Stimulated activated naive CD8-positive, alpha-beta T cell treated with anti-CD3 and anti-CD28 coated beads, Interleukin-15, Interleukin-2, amounts not matched to agents 100 ng/mL and 50 ng/mL, for 24 hours (primary cell): Measurements from ENCODE around the gene FOXN4.

Experiments used
- H3K27ac Mint-ChIP-seq: one replicate; pipeline ENCODE4 v1.8.0; 2021; ENCODE audit warnings: mild to moderate bottlenecking, mixed read lengths
- H3K27me3 Mint-ChIP-seq: one replicate; pipeline ENCODE4 v1.8.0; 2021; ENCODE audit warnings: mixed read lengths
- H3K36me3 Mint-ChIP-seq: one replicate; pipeline ENCODE4 v1.8.0; 2021; ENCODE audit warnings: low read depth, mixed read lengths
- H3K4me1 Mint-ChIP-seq: one replicate; pipeline ENCODE4 v1.8.0; 2021; ENCODE audit warnings: low read depth, mixed read lengths
- H3K4me3 Mint-ChIP-seq: one replicate; pipeline ENCODE4 v1.8.0; 2021; ENCODE audit warnings: mild to moderate bottlenecking, mixed read lengths
- H3K9me3 Mint-ChIP-seq: one replicate; pipeline ENCODE4 v1.8.0; 2021; ENCODE audit warnings: mixed read lengths

FOXN4 gene

DNA sequence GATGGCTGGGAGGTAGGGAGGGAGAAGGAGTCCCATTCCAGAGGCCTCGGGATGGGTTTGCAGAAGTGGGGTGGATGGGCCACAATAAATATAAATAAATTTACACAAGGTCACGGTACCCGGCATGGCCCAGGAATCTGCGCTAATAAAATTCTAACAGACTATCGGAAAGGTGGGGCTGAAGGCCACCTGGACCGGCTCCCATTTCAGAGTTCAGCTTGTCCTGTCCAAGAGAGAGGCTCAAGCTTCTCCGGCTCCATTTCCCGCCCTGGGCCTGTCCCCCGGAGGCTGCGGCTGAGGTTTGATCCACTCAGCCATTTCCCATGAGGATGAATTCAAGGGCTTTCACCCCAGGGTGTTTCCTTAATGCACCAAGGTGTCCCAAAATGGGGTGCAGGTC, 30.2 kb downstream of the FOXN4 start:
- no peak overlapping the region for H3K27ac Mint-ChIP-seq
- no peaks in the 10 kb centered on the region for H3K27me3 Mint-ChIP-seq
- H3K4me1 Mint-ChIP-seq: no peaks in the 10 kb centered on the region
- H3K4me3 Mint-ChIP-seq: no peak overlapping the region
- no peaks in the 10 kb centered on the region for H3K36me3 Mint-ChIP-seq
- no peaks in the 10 kb centered on the region for H3K9me3 Mint-ChIP-seq

DNA sequence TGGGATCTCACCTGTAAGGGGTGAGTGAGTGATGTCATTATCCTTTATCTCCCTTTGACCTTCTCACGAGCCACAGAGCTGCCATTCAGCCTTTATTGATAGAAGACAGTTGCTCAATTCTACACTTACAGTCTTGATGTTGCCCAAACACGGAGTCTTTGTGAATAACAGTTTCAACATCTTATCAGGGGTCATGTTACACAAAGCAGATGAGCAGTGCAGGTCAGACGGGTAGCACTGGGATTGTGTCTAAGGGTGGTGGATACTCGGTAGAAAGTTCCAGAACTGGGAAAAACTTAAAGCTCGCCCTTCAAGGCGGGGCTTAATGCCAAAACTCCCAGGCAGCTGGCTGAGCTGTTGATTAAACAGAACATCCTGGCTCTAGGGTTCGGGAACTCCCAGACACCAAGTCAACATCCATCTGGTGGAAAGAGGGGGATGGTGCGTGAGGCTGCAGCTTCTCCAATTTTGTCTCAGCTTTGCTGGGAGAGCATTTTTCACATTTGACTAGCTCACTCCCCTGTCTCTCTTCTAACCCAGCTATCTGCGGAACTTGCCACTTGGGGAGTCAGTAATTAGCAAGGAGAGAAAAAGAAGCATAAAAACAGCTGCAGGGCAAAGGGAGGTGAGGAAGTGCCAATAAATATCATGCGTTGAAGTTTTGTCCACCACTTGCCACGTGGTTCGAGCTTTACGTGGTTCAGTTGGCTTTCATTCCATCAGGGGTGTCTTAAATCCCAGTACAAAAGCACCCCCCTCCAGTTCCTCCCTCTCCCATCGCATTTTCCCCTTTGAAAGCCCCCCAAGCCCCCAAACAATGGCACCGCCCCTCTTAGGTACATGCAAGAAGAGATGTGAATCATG, 31.0 kb downstream of the FOXN4 start:
- no peaks in the 10 kb centered on the region for H3K4me1 Mint-ChIP-seq
- peaks cover 5% of the 10 kb centered on the region for H3K27me3 Mint-ChIP-seq
- no peaks in the 10 kb centered on the region for H3K36me3 Mint-ChIP-seq
- H3K27ac Mint-ChIP-seq: no peak overlapping the region
- H3K4me3 Mint-ChIP-seq: no peak overlapping the region
- H3K9me3 Mint-ChIP-seq: no peaks in the 10 kb centered on the region

DNA sequence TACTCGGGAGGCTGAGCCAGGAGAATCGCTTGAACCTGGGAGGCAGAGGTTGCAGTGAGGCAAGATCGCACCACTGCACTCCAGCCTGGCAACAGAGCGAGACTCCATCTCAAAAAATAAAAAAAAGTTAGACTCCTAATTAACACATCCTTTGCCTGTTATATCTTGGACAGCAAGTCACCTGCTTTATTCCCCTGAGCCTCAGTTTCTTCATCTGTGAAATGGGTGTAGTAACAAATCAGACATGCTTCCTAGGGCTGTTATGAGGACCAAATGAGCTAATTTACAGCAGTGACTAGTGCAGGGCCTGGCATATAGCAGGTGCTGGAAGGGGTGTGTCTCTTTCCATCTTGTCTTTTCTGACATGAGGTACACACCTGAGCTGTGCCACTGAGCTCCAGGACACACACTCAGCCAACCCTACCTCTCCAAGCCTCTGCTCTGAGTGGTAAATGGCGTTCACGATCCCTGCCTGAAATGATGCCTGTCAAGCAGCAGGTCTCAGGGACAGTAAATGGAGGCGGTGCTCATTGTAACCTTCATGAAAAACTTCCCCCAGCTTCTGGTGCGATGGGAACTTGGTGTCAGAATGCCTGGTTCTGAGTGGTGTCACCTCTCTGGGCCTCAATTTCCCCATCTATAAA, 31.7 kb downstream of the FOXN4 start:
- no peaks in the 10 kb centered on the region for H3K9me3 Mint-ChIP-seq
- peaks cover 5% of the 10 kb centered on the region for H3K27me3 Mint-ChIP-seq
- no peaks in the 10 kb centered on the region for H3K36me3 Mint-ChIP-seq
- no peak overlapping the region for H3K4me3 Mint-ChIP-seq
- no peaks in the 10 kb centered on the region for H3K4me1 Mint-ChIP-seq
- H3K27ac Mint-ChIP-seq: no peak overlapping the region

DNA sequence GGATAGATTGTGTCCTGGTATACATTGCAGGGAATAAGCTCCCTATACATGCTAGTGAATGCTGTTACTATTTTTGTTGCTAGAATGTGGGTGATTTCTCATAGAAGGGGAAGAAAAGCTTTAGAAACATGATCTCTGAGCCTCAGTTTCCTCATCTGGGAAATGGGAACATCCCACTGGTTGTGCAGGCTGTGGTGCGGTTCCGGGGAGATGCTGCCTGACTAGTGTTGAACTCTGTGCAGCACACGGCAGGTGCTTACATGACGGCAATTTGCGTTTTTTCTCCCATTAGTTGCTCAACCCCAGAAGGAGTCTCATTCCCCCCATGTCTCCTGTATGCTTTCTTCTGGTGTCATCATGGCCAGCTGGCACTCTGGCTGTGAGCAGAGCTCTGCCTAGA, 32.9 kb downstream of the FOXN4 start:
- Mint-ChIP-seq H3K36me3 (no peaks in the 10 kb centered on the region), H3K9me3 (no peaks in the 10 kb centered on the region), H3K4me3 (no peak overlapping the region), H3K4me1 (no peaks in the 10 kb centered on the region), H3K27ac (no peak overlapping the region), H3K27me3 (peaks cover 5% of the 10 kb centered on the region)

DNA sequence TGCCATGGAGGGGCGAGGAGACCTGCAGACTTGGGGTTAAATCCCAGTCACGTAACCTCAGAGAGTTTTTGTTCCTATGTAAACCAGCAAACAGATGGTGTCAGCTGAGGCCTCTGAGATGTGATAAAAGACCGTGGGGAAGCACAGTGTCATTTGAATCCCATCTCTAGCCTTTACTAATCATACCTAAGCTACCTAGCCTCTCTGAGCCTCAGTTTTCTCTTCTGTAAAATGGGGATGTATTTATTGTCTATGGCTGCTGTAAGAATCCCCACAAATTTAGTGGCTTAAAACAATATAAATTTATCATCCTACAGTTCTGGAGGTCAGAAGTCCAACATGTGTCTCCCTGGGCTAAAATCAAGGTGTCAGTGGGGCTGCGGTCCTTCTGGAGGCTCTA, 33.9 kb downstream of the FOXN4 start:
- no peak overlapping the region for H3K27ac Mint-ChIP-seq
- no peaks in the 10 kb centered on the region for H3K4me1 Mint-ChIP-seq
- peaks cover 6% of the 10 kb centered on the region for H3K9me3 Mint-ChIP-seq
- H3K36me3 Mint-ChIP-seq: no peaks in the 10 kb centered on the region
- H3K27me3 Mint-ChIP-seq: peaks cover 5% of the 10 kb centered on the region
- no peak overlapping the region for H3K4me3 Mint-ChIP-seq

DNA sequence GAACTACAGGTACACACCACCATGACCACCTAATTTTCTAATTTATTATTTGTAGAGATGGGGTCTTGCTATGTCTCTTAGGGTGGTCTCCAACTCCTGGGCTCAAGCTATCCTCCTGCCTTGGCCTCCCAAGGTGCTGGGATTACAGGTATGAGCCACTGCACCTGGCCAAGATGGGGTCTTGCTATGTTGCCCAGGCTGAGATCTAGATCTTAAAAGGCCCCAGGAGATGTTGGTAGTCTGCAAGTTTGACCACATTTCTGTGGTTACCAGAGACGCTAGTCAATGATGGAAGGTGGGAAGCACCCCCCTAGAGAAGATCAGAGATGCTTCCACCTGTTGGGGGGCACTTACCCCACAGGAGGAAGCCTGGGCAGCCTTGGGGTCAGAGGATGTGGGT, 34.7 kb downstream of the FOXN4 start:
- Mint-ChIP-seq H3K27me3 (peaks cover 5% of the 10 kb centered on the region), H3K4me3 (no peak overlapping the region), H3K36me3 (no peaks in the 10 kb centered on the region), H3K4me1 (no peaks in the 10 kb centered on the region), H3K27ac (no peak overlapping the region), H3K9me3 (peaks cover 8% of the 10 kb centered on the region)

DNA sequence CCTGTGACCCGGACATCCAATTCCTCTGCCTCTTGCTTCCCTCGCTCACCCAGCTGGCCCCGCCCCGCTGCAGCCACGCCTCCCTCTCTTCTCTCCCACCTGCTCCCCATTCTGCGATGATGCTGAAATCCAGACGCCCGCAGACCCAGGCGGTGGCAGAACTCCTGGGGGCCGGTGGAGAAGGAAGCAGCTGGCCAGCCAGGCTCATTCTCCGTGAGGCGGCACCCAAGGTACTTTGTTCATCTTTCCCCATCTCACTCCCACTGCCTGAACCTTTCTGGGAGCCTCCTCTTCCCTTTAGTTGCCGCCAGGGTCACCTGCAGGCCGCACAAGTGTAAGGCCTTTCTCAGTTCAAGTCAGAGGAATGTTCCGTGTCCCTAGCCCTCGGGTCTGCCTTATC, 35.7 kb downstream of the FOXN4 start:
- no peak overlapping the region for H3K27ac Mint-ChIP-seq
- H3K36me3 Mint-ChIP-seq: no peaks in the 10 kb centered on the region
- no peaks in the 10 kb centered on the region for H3K4me1 Mint-ChIP-seq
- peaks cover 5% of the 10 kb centered on the region for H3K27me3 Mint-ChIP-seq
- no peak overlapping the region for H3K4me3 Mint-ChIP-seq
- H3K9me3 Mint-ChIP-seq: peaks cover 8% of the 10 kb centered on the region

DNA sequence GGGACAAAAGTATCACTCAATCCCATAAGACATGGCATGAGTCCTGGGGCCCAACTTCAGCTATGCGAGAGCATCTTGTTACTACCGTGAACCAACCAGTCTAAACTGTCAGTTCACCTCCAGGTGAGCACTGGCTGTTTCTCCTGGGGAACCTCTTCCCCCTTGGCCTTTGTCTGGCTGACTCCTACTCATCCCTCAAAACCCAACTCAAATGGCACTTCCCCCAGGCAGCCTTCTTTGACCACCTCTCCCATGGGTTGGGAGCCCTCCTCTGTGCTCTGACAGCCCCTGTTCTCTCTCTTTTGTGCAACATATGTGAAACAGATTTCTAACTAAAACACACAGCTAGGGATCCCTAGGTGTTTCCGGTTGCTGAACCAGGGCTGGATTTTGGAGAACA, 37.7 kb downstream of the FOXN4 start:
- Mint-ChIP-seq H3K27me3 (peaks cover 5% of the 10 kb centered on the region), H3K4me1 (no peaks in the 10 kb centered on the region), H3K27ac (no peak overlapping the region), H3K36me3 (no peaks in the 10 kb centered on the region), H3K9me3 (peaks cover 8% of the 10 kb centered on the region), H3K4me3 (no peak overlapping the region)

DNA sequence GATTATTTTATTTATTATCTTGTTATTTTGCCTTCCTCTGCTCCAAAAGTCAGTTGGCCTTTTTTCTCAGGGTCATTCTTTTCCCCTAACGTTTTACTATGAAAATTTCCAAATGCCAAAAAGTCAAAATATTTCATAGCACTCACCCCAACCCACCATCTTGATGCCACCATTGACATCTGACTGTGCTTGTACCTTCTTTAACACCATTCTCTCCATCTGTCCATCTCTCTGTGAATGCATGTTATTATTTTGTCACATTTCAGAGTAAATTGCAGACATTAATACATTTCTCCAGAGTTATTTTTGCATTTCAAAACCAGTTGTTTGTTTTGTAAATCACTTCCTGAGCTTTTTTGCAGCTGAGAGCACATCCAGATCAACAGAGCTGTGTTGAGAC, 38.6 kb downstream of the FOXN4 start:
- H3K4me1 Mint-ChIP-seq: no peaks in the 10 kb centered on the region
- H3K9me3 Mint-ChIP-seq: peaks cover 8% of the 10 kb centered on the region
- H3K27ac Mint-ChIP-seq: no peak overlapping the region
- peaks cover 5% of the 10 kb centered on the region for H3K27me3 Mint-ChIP-seq
- H3K4me3 Mint-ChIP-seq: no peak overlapping the region
- no peaks in the 10 kb centered on the region for H3K36me3 Mint-ChIP-seq

DNA sequence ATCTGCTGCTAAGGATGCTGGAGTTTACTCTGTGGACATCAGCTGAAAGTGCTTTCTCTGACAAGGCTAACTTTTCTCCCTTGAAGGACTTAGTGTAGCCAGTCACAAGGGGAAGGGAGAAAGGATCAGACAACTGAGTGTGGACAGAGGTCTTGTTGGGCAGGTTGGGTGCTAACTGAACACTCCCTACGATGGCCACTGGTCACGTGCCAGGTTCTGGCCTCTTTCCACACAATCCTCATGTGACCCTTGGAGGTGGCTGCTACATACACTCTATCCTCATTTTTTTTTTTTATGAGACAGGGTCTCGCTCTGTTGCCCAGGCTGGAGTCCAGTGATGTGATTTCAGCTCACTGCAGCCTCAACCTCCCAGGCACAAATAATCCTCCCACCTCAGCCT, 39.7 kb downstream of the FOXN4 start:
- no peak overlapping the region for H3K4me3 Mint-ChIP-seq
- H3K4me1 Mint-ChIP-seq: no peaks in the 10 kb centered on the region
- H3K27ac Mint-ChIP-seq: no peak overlapping the region
- H3K27me3 Mint-ChIP-seq: peaks cover 5% of the 10 kb centered on the region
- peaks cover 8% of the 10 kb centered on the region for H3K9me3 Mint-ChIP-seq
- no peaks in the 10 kb centered on the region for H3K36me3 Mint-ChIP-seq

DNA sequence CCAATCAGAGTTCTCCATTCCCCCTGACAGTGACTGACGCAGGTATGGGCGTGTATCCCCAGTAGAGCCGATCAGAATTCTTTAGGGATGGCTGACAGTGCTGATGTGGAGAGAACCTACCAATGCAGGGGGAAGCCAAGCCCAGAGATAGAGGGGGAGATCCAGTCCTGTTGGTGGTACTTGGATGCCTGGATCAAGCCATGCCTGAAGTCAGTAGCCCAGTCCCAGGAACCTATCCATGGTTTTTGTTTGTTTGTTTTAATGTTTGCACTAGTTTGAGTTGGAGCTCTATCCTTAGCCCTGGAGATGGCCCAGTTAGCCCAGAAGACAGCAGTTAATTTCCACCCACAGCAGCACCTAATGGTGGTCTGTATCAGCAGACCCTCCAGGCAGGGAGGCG, 40.2 kb downstream of the FOXN4 start:
- Mint-ChIP-seq H3K9me3 (peaks cover 8% of the 10 kb centered on the region), H3K27ac (no peak overlapping the region), H3K4me3 (no peak overlapping the region), H3K4me1 (no peaks in the 10 kb centered on the region), H3K27me3 (peaks cover 5% of the 10 kb centered on the region), H3K36me3 (no peaks in the 10 kb centered on the region)

DNA sequence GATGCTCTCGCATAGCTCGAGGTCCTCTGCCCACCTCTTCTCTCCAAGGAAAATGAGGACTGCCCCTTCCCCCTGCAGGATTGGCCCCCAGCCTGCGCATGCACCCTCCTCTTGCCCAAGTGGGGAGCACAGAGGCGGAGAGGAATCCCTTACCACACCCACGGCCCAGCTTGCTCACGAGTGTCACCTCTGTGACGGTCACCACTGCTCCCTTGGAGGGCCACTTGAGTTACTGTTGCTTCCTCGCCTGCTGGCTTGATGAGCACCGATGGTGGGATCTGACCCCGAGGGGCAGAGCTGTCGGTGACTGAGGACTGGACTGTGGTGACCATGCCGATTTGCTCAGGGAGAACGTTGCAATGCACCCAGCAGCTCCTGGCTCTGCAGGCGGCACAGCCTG, 41.7 kb downstream of the FOXN4 start:
- Mint-ChIP-seq H3K9me3 (peaks cover 8% of the 10 kb centered on the region), H3K36me3 (peaks cover 3% of the 10 kb centered on the region), H3K4me3 (no peak overlapping the region), H3K4me1 (no peaks in the 10 kb centered on the region), H3K27ac (no peak overlapping the region), H3K27me3 (no peaks in the 10 kb centered on the region)

DNA sequence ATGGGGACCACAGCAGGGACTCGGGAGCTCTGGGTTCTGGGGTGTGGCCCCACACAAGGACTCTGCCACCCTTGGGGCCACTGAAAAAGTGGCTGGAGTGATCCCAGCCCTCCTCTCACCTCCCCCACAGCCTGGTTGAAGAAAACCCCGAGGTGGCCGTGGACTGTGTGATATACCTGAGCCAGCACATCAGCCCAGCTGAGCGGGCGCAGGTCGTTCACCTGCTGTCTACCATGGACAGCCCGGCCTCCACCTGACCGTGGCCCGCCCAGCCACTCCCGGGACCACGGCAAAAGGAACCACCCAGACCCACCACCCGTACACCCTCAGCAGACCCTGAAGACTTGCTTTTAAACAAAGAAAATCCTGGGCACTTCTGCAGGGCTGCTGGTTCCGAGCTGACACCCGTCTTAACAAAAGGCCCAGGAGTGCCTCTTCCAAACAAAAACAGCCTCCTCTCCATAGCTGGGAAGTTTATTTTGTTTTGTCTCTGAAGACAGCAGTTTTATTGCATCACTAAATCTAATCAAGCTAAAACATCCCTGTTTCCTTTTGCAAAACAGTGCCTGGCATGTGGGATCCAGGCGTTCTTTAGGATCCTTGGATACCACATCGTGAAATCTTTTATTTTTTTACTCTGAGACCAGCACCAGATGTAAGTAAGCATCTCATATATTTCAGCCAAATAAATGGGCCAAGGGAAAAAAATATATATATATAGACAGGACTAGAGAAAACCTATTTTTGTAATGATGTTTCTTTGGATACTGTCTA, 42.8 kb downstream of the FOXN4 start:
- no peak overlapping the region for H3K27ac Mint-ChIP-seq
- H3K9me3 Mint-ChIP-seq: peaks cover 8% of the 10 kb centered on the region
- no peaks in the 10 kb centered on the region for H3K27me3 Mint-ChIP-seq
- H3K4me3 Mint-ChIP-seq: no peak overlapping the region
- peaks cover 4% of the 10 kb centered on the region for H3K36me3 Mint-ChIP-seq
- H3K4me1 Mint-ChIP-seq: peaks cover 5% of the 10 kb centered on the region

DNA sequence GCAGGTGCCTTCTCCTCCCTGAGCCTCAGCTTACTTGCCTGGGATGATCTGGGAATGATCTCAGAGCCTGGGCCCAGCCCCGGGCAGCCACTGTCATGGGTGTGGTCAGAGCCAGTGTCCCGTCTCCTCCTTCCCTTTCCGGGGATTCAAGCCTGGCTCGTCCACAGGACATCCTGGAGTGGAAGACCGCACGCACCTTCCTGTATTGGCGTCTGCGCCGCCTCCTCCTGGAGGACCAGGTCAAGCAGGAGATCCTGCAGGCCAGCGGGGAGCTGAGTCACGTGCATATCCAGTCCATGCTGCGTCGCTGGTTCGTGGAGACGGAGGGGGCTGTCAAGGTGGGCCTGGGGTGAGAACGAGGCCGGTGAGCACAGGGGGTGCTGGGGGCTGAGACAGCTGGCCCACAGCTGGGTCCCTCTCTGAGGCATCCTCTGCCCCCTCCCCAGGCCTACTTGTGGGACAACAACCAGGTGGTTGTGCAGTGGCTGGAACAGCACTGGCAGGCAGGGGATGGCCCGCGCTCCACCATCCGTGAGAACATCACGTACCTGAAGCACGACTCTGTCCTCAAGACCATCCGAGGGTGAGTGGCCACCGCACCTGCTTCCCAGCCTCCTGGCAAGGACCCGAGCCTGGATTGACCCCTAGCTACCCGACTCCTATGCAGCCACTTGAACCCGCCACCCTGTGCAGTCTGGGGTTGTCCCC, 44.0 kb downstream of the FOXN4 start:
- Mint-ChIP-seq H3K4me3 (no peak overlapping the region), H3K4me1 (peaks cover 5% of the 10 kb centered on the region), H3K27me3 (no peaks in the 10 kb centered on the region), H3K36me3 (peaks cover 6% of the 10 kb centered on the region), H3K9me3 (peaks cover under 1% of the 10 kb centered on the region), H3K27ac (no peak overlapping the region)
